ENCODE data around the gene MICALL1.

The MICALL1 gene

DNA sequence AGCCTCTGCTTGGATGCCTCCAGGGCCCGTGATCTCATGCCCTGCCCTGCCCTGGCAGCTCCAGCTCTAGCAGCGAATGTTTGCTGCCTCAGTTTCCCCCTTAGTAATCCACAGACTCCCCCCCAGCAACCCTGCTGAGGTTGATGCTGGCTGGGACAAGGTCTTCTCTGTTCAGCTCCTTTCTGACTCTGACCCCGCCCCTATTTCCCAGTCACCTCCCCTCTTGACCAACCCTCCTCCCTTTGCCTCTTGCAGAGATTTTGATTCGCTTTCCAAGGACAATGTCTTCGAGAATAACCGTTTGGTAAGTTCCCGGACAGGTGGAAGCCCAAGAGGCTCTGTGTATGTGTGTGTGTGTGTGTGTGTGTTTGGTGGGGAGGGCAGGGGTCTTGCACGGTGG is 5.6 kb downstream of the MICALL1 start:
- Histone ChIP-seq H3K27me3 (ENCODE audit: insufficient read depth, low read length) (no peaks in the 10 kb centered on the region), H3K4me1 (ENCODE audit: insufficient read depth, low read length, severe bottlenecking) (peaks cover 13% of the 10 kb centered on the region), H2AFZ (ENCODE audit: low read length) (no peak overlapping the region), H3K27ac (ENCODE audit: low read depth, low read length, poor library complexity, severe bottlenecking) (no peak overlapping the region), H3K9ac (ENCODE audit: low read length) (no peak overlapping the region), H3F3A (ENCODE audit: insufficient read depth, low read length) (no peaks in the 10 kb centered on the region; the same call in 1 of the 2 replicates), H3K36me3 (ENCODE audit: insufficient read depth, low read length) (no peaks in the 10 kb centered on the region), H3K4me2 (ENCODE audit: low read length) (no peak overlapping the region), H3K9me3 (ENCODE audit: low read length) (no peaks in the 10 kb centered on the region), H3K79me2 (ENCODE audit: insufficient read depth, low read length) (no peaks in the 10 kb centered on the region), H3K9me2 (ENCODE audit: low read depth, low read length) (no peaks in the 10 kb centered on the region), H4K20me1 (ENCODE audit: insufficient read depth, low read length) (no peaks in the 10 kb centered on the region), H3K4me3 (ENCODE audit: low read depth, low read length, poor library complexity, severe bottlenecking) (no peak overlapping the region)
- TF ChIP-seq, protein P1, sequence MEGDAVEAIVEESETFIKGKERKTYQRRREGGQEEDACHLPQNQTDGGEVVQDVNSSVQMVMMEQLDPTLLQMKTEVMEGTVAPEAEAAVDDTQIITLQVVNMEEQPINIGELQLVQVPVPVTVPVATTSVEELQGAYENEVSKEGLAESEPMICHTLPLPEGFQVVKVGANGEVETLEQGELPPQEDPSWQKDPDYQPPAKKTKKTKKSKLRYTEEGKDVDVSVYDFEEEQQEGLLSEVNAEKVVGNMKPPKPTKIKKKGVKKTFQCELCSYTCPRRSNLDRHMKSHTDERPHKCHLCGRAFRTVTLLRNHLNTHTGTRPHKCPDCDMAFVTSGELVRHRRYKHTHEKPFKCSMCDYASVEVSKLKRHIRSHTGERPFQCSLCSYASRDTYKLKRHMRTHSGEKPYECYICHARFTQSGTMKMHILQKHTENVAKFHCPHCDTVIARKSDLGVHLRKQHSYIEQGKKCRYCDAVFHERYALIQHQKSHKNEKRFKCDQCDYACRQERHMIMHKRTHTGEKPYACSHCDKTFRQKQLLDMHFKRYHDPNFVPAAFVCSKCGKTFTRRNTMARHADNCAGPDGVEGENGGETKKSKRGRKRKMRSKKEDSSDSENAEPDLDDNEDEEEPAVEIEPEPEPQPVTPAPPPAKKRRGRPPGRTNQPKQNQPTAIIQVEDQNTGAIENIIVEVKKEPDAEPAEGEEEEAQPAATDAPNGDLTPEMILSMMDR (IDR thresholded peaks at IDR 0.05; ENCODE audit: low read length): no peak
- no peak for TF ChIP-seq EZH2 (IDR thresholded peaks at IDR 0.05; ENCODE audit: borderline replicate concordance, low read length)

DNA sequence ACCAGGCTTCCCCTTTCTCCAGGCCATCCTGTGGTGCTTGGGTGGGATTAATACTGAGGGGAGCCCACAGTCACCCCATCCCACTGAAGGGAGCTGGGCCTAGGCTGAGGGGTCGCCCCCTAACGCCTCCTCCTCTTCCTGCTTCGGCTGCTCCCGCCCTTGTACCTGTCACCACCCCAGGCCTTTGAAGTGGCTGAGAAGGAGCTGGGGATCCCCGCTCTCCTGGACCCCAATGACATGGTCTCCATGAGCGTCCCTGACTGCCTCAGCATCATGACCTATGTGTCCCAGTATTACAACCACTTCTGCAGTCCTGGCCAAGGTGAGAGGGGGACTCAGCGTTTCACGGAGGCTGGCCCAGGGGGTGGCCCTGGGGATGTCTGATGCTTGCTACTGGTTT is 6.1 kb downstream of the MICALL1 start:
- no peak for TF ChIP-seq EZH2 (IDR thresholded peaks at IDR 0.05; ENCODE audit: borderline replicate concordance, low read length)
- TF ChIP-seq, protein P1 (IDR thresholded peaks at IDR 0.05; ENCODE audit: low read length): no peak
- Histone ChIP-seq H3K4me2 (ENCODE audit: low read length) (no peak overlapping the region), H3K9me2 (ENCODE audit: low read depth, low read length) (no peaks in the 10 kb centered on the region), H3K27me3 (ENCODE audit: insufficient read depth, low read length) (no peaks in the 10 kb centered on the region), H3K9me3 (ENCODE audit: low read length) (no peaks in the 10 kb centered on the region), H3K4me3 (ENCODE audit: low read depth, low read length, poor library complexity, severe bottlenecking) (no peak overlapping the region), H3K4me1 (ENCODE audit: insufficient read depth, low read length, severe bottlenecking) (peaks cover 8% of the 10 kb centered on the region), H3K36me3 (ENCODE audit: insufficient read depth, low read length) (no peaks in the 10 kb centered on the region; the same call in 1 of the 2 replicates), H3F3A (ENCODE audit: insufficient read depth, low read length) (no peaks in the 10 kb centered on the region; the same call in 1 of the 2 replicates), H4K20me1 (ENCODE audit: insufficient read depth, low read length) (no peaks in the 10 kb centered on the region), H3K27ac (ENCODE audit: low read depth, low read length, poor library complexity, severe bottlenecking) (no peak overlapping the region), H3K9ac (ENCODE audit: low read length) (no peak overlapping the region), H2AFZ (ENCODE audit: low read length) (no peak overlapping the region), H3K79me2 (ENCODE audit: insufficient read depth, low read length) (no peaks in the 10 kb centered on the region)

DNA sequence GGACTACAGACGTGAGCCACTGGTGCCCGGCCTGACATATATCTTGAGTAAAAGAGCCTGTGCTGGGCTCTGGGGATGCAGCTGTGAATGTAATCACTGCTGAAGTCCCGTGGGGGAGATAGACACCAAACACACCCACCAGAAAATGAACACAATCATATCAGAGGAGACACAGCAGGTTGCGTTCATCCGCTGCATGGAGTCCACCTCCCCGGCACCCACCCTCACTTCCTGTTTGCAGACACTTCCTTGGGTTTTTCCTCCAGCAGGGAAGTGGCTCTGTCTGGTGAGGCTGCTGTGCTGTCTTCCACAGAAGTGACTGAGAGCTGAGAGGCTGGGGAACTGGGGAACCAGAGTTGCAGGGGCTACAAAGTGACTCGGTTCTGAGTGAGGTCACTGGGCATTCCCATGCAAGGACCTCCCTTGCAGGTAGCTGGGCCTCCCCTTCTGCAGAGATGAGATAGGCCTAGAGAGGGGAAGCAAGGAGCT is 7.2 kb downstream of the MICALL1 start:
- H3K9me3 ChIP-seq (ENCODE audit: low read length): no peaks in the 10 kb centered on the region
- no peak overlapping the region for H3K4me2 ChIP-seq (ENCODE audit: low read length)
- H3K27me3 ChIP-seq (ENCODE audit: insufficient read depth, low read length): no peaks in the 10 kb centered on the region
- no peaks in the 10 kb centered on the region for H4K20me1 ChIP-seq (ENCODE audit: insufficient read depth, low read length)
- no peak overlapping the region for H3K9ac ChIP-seq (ENCODE audit: low read length)
- no peak overlapping the region for H3K27ac ChIP-seq (ENCODE audit: low read depth, low read length, poor library complexity, severe bottlenecking)
- H3K79me2 ChIP-seq (ENCODE audit: insufficient read depth, low read length): no peaks in the 10 kb centered on the region
- H3K36me3 ChIP-seq (ENCODE audit: insufficient read depth, low read length): no peaks in the 10 kb centered on the region; the same call in 1 of the 2 replicates
- TF ChIP-seq EZH2 (IDR thresholded peaks at IDR 0.05; ENCODE audit: borderline replicate concordance, low read length): no peak
- TF ChIP-seq, protein P1 (IDR thresholded peaks at IDR 0.05; ENCODE audit: low read length): no peak
- H3K4me3 ChIP-seq (ENCODE audit: low read depth, low read length, poor library complexity, severe bottlenecking): no peak overlapping the region
- no peak overlapping the region for H2AFZ ChIP-seq (ENCODE audit: low read length)
- H3F3A ChIP-seq (ENCODE audit: insufficient read depth, low read length): no peaks in the 10 kb centered on the region; the same call in 1 of the 2 replicates
- peaks cover 6% of the 10 kb centered on the region for H3K4me1 ChIP-seq (ENCODE audit: insufficient read depth, low read length, severe bottlenecking)
- H3K9me2 ChIP-seq (ENCODE audit: low read depth, low read length): no peaks in the 10 kb centered on the region
